Measurements from ENCODE around the gene STAT4.

Gene STAT4

GRCh38 chr2:191150600-191151330, at the start of gene STAT4:
Gene STAT4 (minus strand): TSS chr2:191150994. CDS start chr2:191148203, 2,791 bp downstream.
- DNase-seq (ENCODE audit: low read depth in 2 of 2) = peak; percentile 78 to 85

GRCh38 chr2:191199929-191200512, 49.2 kb upstream of the STAT4 start:
- no peak for DNase-seq (ENCODE audit: low read depth in 2 of 2)

GRCh38 chr2:191198271-191198670, 47.5 kb upstream of the STAT4 start:
- no peak for DNase-seq (ENCODE audit: low read depth in 2 of 2)

GRCh38 chr2:191197096-191197495, 46.3 kb upstream of the STAT4 start:
- no peak for DNase-seq (ENCODE audit: low read depth in 2 of 2)

- DNase-seq (ENCODE audit: low read depth in 2 of 2) = no peak
Measured at GRCh38 chr2:191195021-191195420, 44.2 kb upstream of the STAT4 start.

- DNase-seq (ENCODE audit: low read depth in 2 of 2) = no peak
Measured at GRCh38 chr2:191190861-191191552, 40.2 kb upstream of the STAT4 start.

- no peak for DNase-seq (ENCODE audit: low read depth in 2 of 2)
Measured at GRCh38 chr2:191190435-191190834, 39.6 kb upstream of the STAT4 start.

- DNase-seq (ENCODE audit: low read depth in 2 of 2) = no peak
Measured at GRCh38 chr2:191189112-191189635, 38.4 kb upstream of the STAT4 start.

- no peak for DNase-seq (ENCODE audit: low read depth in 2 of 2)
Measured at GRCh38 chr2:191188550-191189093, 37.8 kb upstream of the STAT4 start.

GRCh38 chr2:191187105-191187829, 36.5 kb upstream of the STAT4 start:
- DNase-seq (ENCODE audit: low read depth in 2 of 2) = no peak

- DNase-seq (ENCODE audit: low read depth in 2 of 2) = no peak
Measured at GRCh38 chr2:191184457-191184856, 33.7 kb upstream of the STAT4 start.

GRCh38 chr2:191183516-191183915, 32.7 kb upstream of the STAT4 start:
- no peak for DNase-seq (ENCODE audit: low read depth in 2 of 2)

GRCh38 chr2:191183081-191183480, 32.3 kb upstream of the STAT4 start:
- no peak for DNase-seq (ENCODE audit: low read depth in 2 of 2)

GRCh38 chr2:191180713-191181112, 29.9 kb upstream of the STAT4 start:
- no peak for DNase-seq (ENCODE audit: low read depth in 2 of 2)

- no peak for DNase-seq (ENCODE audit: low read depth in 2 of 2)
Measured at GRCh38 chr2:191180276-191180675, 29.5 kb upstream of the STAT4 start.

GRCh38 chr2:191178806-191179514, 28.2 kb upstream of the STAT4 start:
- no peak for DNase-seq (ENCODE audit: low read depth in 2 of 2)

- DNase-seq (ENCODE audit: low read depth in 2 of 2) = no peak
Measured at GRCh38 chr2:191177751-191178736, 27.2 kb upstream of the STAT4 start.

- DNase-seq (ENCODE audit: low read depth in 2 of 2) = no peak
Measured at GRCh38 chr2:191176801-191177438, 26.1 kb upstream of the STAT4 start.

- DNase-seq (ENCODE audit: low read depth in 2 of 2) = no peak
Measured at GRCh38 chr2:191176305-191176704, 25.5 kb upstream of the STAT4 start.

Measured in stimulated activated CD8-positive, alpha-beta memory T cell treated with anti-CD3 and anti-CD28 coated beads, Interleukin-15, amount 100 ng/mL, for 48 hours (primary cell).